K562 (cell line): ENCODE data around the gene MICAL2. TPM values are rescaled to one million over a fixed set of nuclear protein-coding genes. Genes with fewer than 3 reads are reported as not detected.

ENCODE experiments used
- ARID1B ChIP-seq: fragments of 450-650 bp; IDR thresholded peaks from 2 replicates; pipeline ENCODE4 v1.6.1; 2016; ENCODE audit warnings: antibody characterized with exemption, mild to moderate bottlenecking, inconsistent platforms
- CEBPB ChIP-seq: fragments of 450-650 bp; IDR thresholded peaks from 2 replicates; pipeline ENCODE4 v1.6.1; 2016; ENCODE audit warnings: missing genetic modification characterization, missing compliant biosample characterization
- CEBPG ChIP-seq, 3 experiments: fragments of 200-800 bp in 1 of 3; sonication (Bioruptor generic) in 1 of 3; sonication (generic) in 1 of 3; formaldehyde crosslinking in 1 of 3; IDR thresholded peaks in 2 of 3; conservative IDR thresholded peaks in 1 of 3; 2 replicates each; pipeline versions ENCODE4 v1.6.1 to v1.8.0; 2016 to 2022; ENCODE audit warnings: missing compliant biosample characterization in 2 of 3, missing genetic modification characterization in 2 of 3, mild to moderate bottlenecking in 1 of 3, missing genetic modification reagents in 1 of 3
- CTBP1 ChIP-seq: fragments of 450-650 bp; IDR thresholded peaks from 2 replicates; pipeline ENCODE4 v1.6.1; 2016; ENCODE audit warnings: borderline replicate concordance
- FOS ChIP-seq: IDR thresholded peaks from 3 replicates; pipeline ENCODE4 v1.6.1; 2011; ENCODE audit not compliant: insufficient read length; ENCODE audit errors: extremely low read depth
- JUN ChIP-seq, 2 experiments: sonication (generic) in 1 of 2; formaldehyde crosslinking in 1 of 2; IDR thresholded peaks; 2 replicates each; pipeline versions ENCODE4 v1.6.1 to v1.8.0; 2012 to 2022; ENCODE audit warnings: borderline replicate concordance in 2 of 2, mild to moderate bottlenecking in 2 of 2, improper control_type of control experiment in 1 of 2, low read depth in 1 of 2, low read length in 1 of 2, missing genetic modification reagents in 1 of 2
- KAT8 ChIP-seq: fragments of 450-650 bp; IDR thresholded peaks from 2 replicates; pipeline ENCODE4 v1.6.1; 2016; ENCODE audit warnings: low read depth, mild to moderate bottlenecking
- SMARCE1 ChIP-seq: fragments of 450-650 bp; IDR thresholded peaks from 2 replicates; pipeline ENCODE4 v1.7.1; 2016; ENCODE audit warnings: mild to moderate bottlenecking
- TEAD4 ChIP-seq, 2 experiments: sonication (generic) in 1 of 2; formaldehyde crosslinking in 1 of 2; IDR thresholded peaks; 2 replicates each; pipeline versions ENCODE4 v1.6.1 to v1.8.0; 2012 to 2022; ENCODE audit warnings: borderline replicate concordance in 1 of 2, inconsistent platforms in 1 of 2, low read length in 1 of 2, mild to moderate bottlenecking in 1 of 2, missing genetic modification reagents in 1 of 2
- TSC22D4 ChIP-seq: fragments of 450-650 bp; IDR thresholded peaks from 2 replicates; pipeline ENCODE4 v1.6.1; 2016; ENCODE audit warnings: missing genetic modification characterization, missing biosample characterization, control low read depth
- ZEB2 ChIP-seq: fragments of 450-650 bp; IDR thresholded peaks from 2 replicates; pipeline ENCODE4 v1.6.1; 2016
- ZNF140 ChIP-seq: fragments of 250-450 bp; sonication (Bioruptor Pico); IDR thresholded peaks from 2 replicates; pipeline ENCODE4 v1.8.0; 2021; ENCODE audit warnings: moderate library complexity, mild to moderate bottlenecking, inconsistent platforms
- polyA plus RNA-seq, 8 experiments: library from polyadenylated mRNA; depleted of rRNA in 4 of 8; stranded (reverse) in 5 of 8; unstranded in 3 of 8; fragments of >200 nt; fragmentation: Nextera tagmentation in 2 of 8; fragmentation: Illumina TruSeq in 1 of 8; extraction: Ambion mirVana in 2 of 8; extraction: Trizol in 1 of 8; gene quantifications; 2 replicates each; pipeline versions ENCODE4 v1.2.1 to v1.2.3, GENCODE V29; 2011 to 2014; ENCODE audit warnings: inconsistent platforms in 1 of 8, missing spikeins in 1 of 8
- total RNA-seq, 7 experiments: library from RNA; depleted of rRNA in 6 of 7; stranded (reverse); fragments of >200 nt in 6 of 7; fragmentation: Illumina TruSeq in 2 of 7; extraction: Trizol in 2 of 7; gene quantifications; 2 replicates each; pipeline versions ENCODE4 v1.2.1 to v1.2.3, GENCODE V29; 2011 to 2021; ENCODE audit warnings: low replicate concordance in 1 of 7
- TF ChIP-seq, protein P1 (sequence below): fragments of 450-650 bp; IDR thresholded peaks from 2 replicates; pipeline ENCODE4 v1.6.1; 2016; ENCODE audit warnings: missing biosample characterization, missing genetic modification characterization

The MICAL2 gene
- total and polyA plus RNA-seq, 9 of the 15 experiments (the other 6 are each of a cell fraction or from before 2014, with no cell fraction given) = 4.7 to 64.2 (median 33.6) TPM

DNA sequence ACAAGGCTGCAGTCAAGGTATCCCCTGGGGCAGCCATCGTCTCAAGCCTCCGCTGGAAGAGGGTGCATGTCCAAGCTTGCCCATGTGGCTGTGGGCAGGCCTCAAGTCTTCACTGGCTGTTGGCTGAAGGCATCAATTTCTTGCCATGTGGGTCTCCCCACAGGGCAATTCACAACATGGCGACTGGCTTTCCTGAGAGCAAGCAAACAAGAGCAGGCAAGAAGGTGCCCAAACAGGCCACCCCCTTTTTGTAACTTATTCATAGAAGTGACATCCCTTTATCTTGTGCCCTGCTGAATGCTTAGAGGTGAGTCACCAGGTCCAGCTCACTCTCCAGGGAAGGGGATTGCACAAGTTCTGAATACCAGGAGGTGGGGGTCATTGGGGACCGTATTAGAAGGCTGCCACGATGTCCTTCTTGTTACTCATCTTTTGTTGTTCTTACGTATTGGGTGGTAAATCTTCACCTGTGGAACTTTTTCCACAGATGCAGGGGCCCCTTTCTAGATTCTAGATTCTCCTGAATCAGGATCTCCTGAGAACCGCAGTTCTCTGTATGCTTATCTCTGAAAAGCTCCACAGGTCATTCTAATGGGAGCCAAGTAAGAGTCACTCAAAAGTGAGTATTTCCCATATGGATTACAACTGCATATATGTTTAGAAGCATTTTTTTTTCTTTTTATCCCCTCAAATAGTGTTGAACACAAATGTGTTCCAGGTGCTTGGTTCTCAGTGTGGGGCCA lies 44.2 kb upstream of the MICAL2 start (continued):
- TF ChIP-seq, protein P1, sequence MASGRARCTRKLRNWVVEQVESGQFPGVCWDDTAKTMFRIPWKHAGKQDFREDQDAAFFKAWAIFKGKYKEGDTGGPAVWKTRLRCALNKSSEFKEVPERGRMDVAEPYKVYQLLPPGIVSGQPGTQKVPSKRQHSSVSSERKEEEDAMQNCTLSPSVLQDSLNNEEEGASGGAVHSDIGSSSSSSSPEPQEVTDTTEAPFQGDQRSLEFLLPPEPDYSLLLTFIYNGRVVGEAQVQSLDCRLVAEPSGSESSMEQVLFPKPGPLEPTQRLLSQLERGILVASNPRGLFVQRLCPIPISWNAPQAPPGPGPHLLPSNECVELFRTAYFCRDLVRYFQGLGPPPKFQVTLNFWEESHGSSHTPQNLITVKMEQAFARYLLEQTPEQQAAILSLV = peak; percentile 11; the same call in 1 of the 2 replicates
- peak; percentile 78 for TF ChIP-seq ZEB2
- peak; percentile 95 for TF ChIP-seq JUN (IDR thresholded peaks at IDR 0.05; ENCODE audit: borderline replicate concordance, low read depth, low read length)
- peak; percentile 65; the same call in 1 of the 2 replicates for TF ChIP-seq JUN (CRISPR knock-in tag; IDR thresholded peaks at IDR 0.05; ENCODE audit: borderline replicate concordance)
- peak; percentile 64 for TF ChIP-seq TEAD4 (IDR thresholded peaks at IDR 0.05; ENCODE audit: low read length)
- 0 out of 2 replicates have a peak, but pooled peaks have one; percentile 49 for TF ChIP-seq TEAD4 (CRISPR knock-in tag; IDR thresholded peaks at IDR 0.05; ENCODE audit: borderline replicate concordance)
- peak; percentile 76 for TF ChIP-seq CTBP1
- peak; percentile 95 for TF ChIP-seq CEBPB
- no peak for TF ChIP-seq TSC22D4
- TF ChIP-seq FOS = peak; percentile 23
- no peak for TF ChIP-seq ZNF140 (CRISPR knock-in tag)
- peak; percentile 89 for TF ChIP-seq CEBPG (CRISPR knock-in tag; IDR thresholded peaks at IDR 0.05)
- TF ChIP-seq CEBPG (tag; conservative IDR thresholded peaks at IDR 0.05 in 1 of 2, IDR thresholded peaks at IDR 0.05 in 1 of 2) = peak; percentile 75 to 93
- TF ChIP-seq SMARCE1 = peak; percentile 72
- peak; percentile 72 for TF ChIP-seq ARID1B
- TF ChIP-seq KAT8 = no peak
